Activated CD4-positive, alpha-beta T cell treated with anti-CD3 and anti-CD28 coated beads, Interleukin-2, amount 50 U/mL, for 4 hours (primary cell): ENCODE data around the gene RBMX.
"Not testable (repeated sequence)": the region's sequence is repeated elsewhere in the genome, so short reads cannot be mapped to it uniquely, and the experiment has no call there.

Experiments
- DNase-seq, 2 experiments: peaks; one replicate each; pipeline ENCODE4 v3.0.0-alpha.2; 2020

Gene RBMX

DNA sequence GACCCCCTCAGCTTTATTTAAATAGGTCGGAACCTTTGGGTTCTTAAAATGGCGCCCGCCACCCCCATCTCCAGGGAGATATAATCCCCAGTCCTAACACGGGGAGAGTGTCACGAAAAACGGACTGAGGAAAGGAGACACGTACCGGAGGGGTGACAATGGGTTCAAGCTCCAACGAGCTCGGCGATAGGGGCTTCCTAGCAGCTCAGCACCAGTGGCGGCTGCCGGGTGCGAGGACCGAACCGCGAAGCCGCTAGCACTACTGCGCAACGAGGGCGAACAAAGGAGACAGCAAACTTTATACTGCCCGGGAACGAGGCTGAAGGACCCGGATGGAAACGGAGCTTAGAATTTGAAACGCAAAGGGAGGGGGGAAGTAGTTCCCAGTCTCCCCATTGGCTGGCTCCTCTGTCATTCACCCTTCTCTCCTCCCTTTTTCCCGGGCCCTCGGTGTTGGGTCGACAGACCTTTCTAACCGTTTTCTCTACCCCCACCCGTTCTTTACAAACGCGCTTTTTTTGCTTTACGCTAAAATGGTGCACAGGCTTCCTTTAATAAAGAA lies at the start of gene RBMX:
Gene RBMX, minus strand, starts transcription at position 274 of the 562 bp plus-strand sequence. CDS start 1,298 bp downstream, outside the sequence.
- DNase-seq = peak; percentile 86 to 87

DNA sequence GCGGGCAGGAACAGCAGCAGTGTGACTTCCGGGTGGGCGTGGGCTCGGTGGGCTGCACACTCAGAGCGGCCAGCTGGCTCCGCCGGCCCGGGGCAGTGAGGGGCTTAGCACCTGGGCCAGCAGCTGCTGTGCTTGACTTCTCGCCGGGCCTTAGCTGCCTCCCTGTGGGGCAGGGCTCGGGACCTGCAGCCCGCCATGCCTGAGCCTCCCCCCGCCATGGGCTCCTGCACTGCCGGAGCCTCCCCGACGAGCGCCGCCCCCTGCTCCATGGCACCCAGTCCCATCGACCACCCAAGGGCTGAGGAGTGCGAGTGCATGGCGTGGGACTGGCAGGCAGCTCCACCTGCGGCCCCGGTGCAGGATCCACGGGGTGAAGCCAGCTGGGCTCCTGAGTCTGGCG lies 40.9 kb upstream of the RBMX start:
- not testable (repeated sequence) for DNase-seq

DNA sequence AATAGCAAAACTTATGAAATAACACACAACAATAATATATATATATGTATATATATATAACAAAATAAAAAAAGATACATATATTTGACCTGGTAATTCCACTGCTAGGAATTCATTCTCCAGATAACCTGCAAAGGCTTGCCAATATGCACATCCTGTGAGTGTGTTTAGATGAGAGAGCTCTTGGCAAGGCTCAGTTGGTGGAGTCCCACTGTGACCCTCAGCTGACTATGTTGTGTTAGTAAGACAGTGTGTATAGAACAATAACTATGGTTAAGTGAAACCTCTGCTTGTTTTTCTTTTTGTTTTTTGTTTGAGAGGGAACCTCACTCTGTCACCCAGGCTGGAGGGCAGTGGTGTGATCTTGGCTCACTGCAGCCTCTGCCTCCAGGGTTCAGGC lies 39.5 kb upstream of the RBMX start:
- DNase-seq = no peak

GRCh38 chrX:136916827-136917226 lies 36.3 kb upstream of the RBMX start:
- no peak for DNase-seq

DNA sequence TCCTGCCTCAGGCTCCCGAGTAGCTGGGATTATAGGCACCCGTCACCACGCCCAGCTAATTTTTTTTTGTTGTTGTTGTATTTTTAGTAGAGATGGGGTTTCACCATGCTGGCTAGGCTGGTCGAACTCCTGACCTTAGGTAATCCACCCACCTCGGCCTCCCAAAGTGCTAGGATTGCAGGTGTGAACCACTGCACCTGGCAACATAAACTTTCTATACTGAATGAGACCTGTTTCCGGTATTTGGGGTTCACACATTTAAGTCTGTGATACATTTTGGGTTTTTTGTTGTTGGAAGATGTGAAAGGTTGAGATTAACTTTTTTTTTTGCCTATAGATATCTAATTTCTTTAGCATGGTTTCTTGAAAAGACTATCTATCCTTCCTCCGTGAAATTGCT lies 31.1 kb upstream of the RBMX start:
- not testable (repeated sequence) for DNase-seq

DNA sequence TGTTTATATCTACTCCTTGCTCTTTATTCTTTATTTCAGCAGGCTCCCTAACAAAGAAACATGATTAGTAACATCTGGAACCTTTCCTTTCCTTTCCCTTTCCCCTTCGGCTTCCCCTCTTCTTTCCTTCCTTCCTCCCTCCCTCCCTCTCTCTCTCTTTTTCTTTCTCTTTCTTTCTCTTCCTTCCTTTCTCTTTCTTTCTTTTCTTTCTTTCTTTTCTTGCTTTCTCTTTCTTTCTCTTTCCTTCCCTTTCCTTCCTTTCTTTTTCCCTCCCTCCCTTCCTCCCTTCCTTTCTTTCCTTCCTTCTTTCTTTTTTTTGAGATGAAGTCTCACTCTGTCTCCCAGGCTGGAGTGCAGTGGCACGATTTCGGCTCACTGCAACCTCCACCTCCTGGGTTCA lies 30.7 kb upstream of the RBMX start:
- no peak for DNase-seq

- DNase-seq = no peak
Observed at GRCh38 chrX:136910565-136911035, 30.1 kb upstream of the RBMX start.

DNA sequence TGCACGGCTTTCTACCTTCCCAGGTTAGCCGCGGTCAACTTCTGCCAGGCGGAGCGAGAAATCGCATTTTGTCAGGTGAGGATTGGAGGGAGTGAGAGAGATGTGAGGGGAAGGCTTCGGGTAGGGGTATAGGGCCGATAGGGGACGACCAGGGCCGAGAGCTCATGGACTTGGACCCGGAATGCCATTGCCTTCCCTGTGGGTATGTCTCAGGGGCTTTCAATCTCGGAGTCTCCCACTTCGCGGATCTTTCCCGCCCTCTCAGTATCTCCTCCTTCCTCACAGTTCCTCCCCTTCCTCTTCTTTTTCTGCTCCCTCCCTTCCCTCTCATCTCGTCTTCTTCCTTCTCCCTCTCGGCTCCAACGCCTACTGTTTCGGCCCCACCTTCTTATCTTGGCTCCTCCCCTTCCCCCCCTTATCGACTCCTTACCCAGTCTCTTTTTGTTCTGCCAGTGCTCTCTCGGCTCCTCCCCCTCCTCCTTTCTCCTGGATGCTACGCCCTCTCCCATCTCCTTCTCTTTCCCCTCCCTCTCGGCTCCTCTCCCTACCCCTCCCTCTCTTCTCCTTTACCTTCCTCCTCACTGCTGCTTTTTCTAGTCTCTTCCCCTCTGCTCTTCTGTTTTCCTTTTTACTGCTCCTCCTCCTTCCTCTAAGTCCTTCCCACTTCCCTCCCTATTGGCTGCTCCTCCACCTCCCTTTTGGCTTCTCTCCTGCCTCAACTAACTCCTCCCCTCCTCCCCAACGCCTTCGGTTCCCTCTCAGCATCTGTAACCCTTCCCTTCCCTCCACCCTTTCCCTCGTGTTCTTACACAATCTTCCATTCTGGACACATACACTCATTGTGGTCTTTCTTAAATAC lies 29.4 kb upstream of the RBMX start:
- DNase-seq = peak; percentile 53 to 56

GRCh38 chrX:136909119-136909705 lies 28.7 kb upstream of the RBMX start:
- DNase-seq = peak; percentile 66 to 67

- DNase-seq = no peak
Observed at GRCh38 chrX:136907621-136908020, 27.1 kb upstream of the RBMX start.

GRCh38 chrX:136906921-136907510 lies 26.5 kb upstream of the RBMX start:
- no peak for DNase-seq

DNA sequence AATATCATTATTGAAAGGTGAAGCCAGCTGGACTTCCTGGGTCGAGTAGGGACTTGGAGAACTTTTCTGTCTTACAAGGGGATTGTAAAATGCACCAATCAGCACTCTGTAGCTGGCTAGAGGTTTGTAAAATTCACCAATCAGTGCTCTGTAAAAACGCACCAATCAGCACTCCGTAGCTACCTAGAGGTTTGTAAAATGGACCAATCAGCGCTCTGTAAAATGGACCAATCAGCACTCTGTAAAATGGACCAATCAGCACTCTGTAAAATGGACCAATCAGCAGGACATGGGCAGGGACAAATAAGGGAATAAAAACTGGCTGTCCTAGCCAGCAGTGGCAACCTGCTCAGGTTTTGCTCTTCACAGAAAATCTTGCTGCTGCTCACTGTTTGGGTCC lies 23.5 kb upstream of the RBMX start:
- DNase-seq = not testable (repeated sequence)

DNA sequence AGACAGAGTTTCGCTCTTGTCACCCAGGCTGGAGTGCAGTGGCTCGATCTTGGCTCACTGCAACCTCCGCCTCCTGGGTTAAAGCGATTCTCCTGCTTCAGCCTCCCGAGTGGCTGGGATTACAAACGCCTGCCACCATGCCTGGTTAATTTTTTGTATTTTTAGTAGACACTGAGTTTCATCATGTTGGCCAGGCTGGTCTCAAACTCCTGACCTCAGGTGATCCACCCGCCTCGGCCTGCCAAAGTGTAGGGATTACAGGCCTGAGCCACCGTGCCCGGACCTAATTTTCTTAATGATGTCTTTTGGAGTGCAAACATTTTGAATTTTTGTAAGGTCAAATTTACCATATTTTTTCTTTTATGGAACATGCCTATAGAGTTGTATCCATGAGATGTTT lies 19.5 kb upstream of the RBMX start:
- DNase-seq = not testable (repeated sequence)

DNA sequence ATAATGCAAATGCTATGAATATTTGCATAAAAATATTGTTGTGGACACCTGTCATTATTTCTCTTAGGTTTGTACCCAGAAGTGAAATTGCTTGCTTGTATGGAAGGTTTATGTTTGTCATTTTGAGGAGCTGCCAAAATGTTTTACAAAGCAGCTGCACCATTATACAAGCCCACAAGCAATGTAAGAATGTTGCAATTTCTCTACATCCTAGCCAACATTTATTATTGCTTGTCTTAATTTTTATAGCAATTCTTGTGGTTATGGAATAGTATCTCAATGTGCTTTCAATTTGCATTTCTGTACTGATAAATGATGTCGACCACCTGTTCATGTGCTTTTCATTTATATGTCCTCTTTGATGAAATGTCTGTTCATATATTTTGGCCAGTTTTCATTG lies 18.7 kb upstream of the RBMX start:
- DNase-seq = no peak

- DNase-seq = not testable (repeated sequence)
Observed at GRCh38 chrX:136898752-136899151, 18.2 kb upstream of the RBMX start.

GRCh38 chrX:136896121-136896914 lies 15.8 kb upstream of the RBMX start:
- DNase-seq = no peak

- no peak for DNase-seq
Observed at GRCh38 chrX:136892412-136892811, 11.9 kb upstream of the RBMX start.

DNA sequence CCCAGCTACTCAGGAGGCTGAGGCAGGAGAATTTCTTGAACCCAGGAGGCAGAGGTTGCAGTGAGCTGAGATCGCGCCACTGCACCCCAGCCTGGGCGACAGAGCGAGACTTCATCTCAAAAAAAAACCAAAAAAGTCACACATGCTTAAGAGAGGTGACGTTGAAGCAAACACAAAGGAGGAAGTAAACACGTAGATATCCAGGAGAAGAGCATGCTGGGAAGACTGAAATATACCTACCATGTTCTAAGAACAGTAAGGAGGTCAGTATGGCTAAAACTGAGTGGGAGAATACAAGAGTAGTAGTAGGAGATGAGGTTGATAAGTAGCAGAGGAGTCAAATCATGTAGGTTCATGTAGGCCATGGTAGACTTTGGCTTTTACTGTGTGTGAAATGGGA lies 10.1 kb upstream of the RBMX start:
- not testable (repeated sequence) for DNase-seq

- no peak for DNase-seq
Observed at GRCh38 chrX:136889269-136889668, 8.7 kb upstream of the RBMX start.

GRCh38 chrX:136880003-136880451 lies 498 bp downstream of the RBMX start:
- DNase-seq = peak in 1 of 2 experiments; percentile 18

- no peak for DNase-seq
Observed at GRCh38 chrX:136879001-136879687, 1.4 kb downstream of the RBMX start.

- DNase-seq = no peak
Observed at GRCh38 chrX:136878423-136878822, 2.1 kb downstream of the RBMX start.
